ENCODE results near the gene NAA40. TPM values are rescaled to one million over a fixed set of nuclear protein-coding genes. Genes with fewer than 3 reads are reported as not detected.

NAA40 gene
- 44.2 and 50.7 TPM in 2 replicates for total RNA-seq (2014; rRNA removed; shearing (Covaris generic))

GRCh38 chr11:63938479-63939396 is at the start of gene NAA40:
TSS of gene NAA40 (plus strand) at chr11:63939002. CDS start at chr11:63939097, 95 bp downstream.
- peak; percentile 94 for DNase-seq (ENCODE audit: low spot score)
- in situ Hi-C loops (cut with HindIII; ENCODE audit: low sequenced_read_pairs) = no loop called here

DNA sequence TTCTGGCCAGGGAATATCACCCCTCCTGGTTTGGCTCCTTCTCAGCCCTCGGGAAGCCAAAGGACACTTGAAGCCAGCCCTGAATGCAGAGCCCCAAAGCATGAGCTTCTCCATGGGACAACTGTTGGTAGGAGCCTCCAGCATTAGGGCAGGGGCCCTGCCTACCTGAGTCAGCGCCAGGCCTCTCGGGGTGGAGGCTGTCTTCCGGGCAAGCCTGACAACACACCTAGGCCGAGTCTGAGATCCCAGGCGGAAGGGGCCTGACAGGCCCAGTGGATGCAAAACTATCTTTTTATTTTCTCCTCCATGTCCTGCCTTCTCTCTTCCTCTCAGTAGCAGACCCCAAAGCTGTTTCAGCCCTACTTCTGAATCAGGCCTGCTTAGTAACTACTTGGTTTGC is 49.5 kb upstream of the NAA40 start:
- no peak for DNase-seq (ENCODE audit: low spot score)
- in situ Hi-C loops (cut with HindIII; ENCODE audit: low sequenced_read_pairs) = no loop called here

GRCh38 chr11:63890368-63890767 is 48.4 kb upstream of the NAA40 start:
- in situ Hi-C loops (cut with HindIII; ENCODE audit: low sequenced_read_pairs) = no loop called here
- DNase-seq (ENCODE audit: low spot score) = no peak

DNA sequence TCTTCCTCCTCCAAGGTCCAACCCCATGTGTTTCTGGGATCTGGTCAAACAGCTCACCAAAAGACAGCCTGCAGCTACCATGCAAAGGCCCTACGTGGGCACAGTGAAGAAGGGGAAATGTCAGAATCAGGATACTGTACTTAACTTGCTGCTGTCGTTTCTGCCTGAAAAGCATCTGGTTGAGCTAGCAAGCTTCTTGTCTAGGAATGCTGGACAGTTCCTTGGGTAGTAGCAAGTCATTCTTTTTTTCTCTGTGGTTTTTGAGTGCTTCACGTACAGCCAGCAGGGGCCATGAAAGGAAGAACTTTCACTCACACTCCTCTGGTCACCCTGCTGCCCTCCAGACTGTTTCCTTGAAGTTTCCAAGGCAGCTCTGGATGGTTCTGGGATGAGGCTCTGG is 46.6 kb upstream of the NAA40 start:
- in situ Hi-C loops (cut with HindIII; ENCODE audit: low sequenced_read_pairs) = no loop called here
- no peak for DNase-seq (ENCODE audit: low spot score)

DNA sequence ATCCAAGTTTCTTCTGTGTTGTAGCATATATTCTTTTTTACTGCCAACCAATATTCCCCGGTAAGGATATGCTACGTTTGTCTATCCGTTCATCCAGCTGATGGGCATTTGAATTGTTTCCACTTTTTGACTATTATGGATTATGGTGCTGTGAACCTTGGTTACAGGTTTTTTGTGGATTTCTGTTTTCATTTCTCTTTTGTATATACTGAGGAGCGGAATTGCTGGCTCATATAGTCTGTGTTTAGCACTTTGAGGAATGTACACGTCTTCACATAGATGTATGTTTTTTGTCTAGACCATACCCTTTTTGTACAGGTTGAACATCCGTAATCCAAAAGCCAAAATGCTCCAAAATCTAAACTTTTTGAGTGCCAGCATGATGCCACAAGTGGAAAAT is 45.4 kb upstream of the NAA40 start:
- in situ Hi-C loops (cut with HindIII; ENCODE audit: low sequenced_read_pairs) = no loop called here
- DNase-seq (ENCODE audit: low spot score) = no peak

GRCh38 chr11:63896071-63896470 is 42.7 kb upstream of the NAA40 start:
- no peak for DNase-seq (ENCODE audit: low spot score)
- in situ Hi-C loops (cut with HindIII; ENCODE audit: low sequenced_read_pairs) = no loop called here

DNA sequence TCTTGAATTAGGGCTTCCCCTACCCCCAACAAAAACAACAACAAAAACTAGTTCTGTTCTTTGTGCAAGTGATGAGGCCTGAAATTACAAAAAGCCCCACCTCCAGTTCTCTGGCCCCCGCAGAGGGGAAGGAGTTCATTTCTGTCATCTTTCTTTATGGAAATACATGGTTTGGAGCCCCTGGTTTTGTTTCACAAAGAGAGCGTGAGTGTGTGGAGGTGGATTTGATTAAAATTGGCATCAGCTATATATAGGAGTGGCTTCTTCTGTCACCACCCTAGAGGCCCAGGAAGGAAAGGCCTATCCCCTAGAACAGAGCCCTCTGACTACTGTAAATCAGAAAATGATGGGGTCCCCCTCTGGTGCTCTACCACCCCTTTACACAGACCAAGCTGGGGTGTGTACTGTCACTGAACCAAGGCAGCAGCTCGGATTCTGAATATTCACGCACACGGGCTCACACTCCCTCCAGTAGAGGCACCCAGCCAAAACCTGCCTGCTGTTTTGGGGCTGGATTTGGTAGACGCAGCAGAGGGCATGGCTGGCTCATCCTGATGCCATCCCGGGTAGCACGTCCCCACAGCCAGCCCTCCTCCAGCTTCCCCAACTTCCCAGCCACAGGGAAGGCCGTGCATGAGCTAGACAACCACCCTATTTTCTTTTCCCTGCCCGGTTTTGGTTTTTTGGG is 41.2 kb upstream of the NAA40 start:
- no peak for DNase-seq (ENCODE audit: low spot score)
- in situ Hi-C loops (cut with HindIII; ENCODE audit: low sequenced_read_pairs) = no loop called here

GRCh38 chr11:63901660-63902059 is 37.1 kb upstream of the NAA40 start:
- in situ Hi-C loops (cut with HindIII; ENCODE audit: low sequenced_read_pairs) = no loop called here

GRCh38 chr11:63903884-63904283 is 34.9 kb upstream of the NAA40 start:
- in situ Hi-C loops (cut with HindIII; ENCODE audit: low sequenced_read_pairs) = no loop called here
- no peak for DNase-seq (ENCODE audit: low spot score)

More at GRCh38 chr11:63901660-63902059, 37.1 kb upstream of the NAA40 start:
- DNase-seq (ENCODE audit: low spot score) = no peak

DNA sequence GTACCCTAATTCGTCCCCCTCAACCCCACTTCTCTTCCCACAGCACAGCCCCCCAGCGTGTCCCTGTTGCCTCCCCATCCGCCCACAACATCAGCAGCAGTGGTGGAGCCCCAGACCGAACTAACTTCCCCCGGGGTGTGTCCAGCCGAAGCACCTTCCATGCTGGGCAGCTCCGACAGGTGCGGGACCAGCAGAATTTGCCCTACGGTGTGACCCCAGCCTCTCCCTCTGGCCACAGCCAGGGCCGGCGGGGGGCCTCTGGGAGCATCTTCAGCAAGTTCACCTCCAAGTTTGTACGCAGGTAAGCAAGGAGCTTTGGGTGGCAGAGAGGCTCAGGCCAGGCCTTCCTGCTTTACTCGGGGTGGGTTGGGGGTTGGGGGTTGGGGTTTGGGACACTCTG is 34.1 kb upstream of the NAA40 start:
- in situ Hi-C loops (cut with HindIII; ENCODE audit: low sequenced_read_pairs) = no loop called here
- DNase-seq (ENCODE audit: low spot score) = no peak

DNA sequence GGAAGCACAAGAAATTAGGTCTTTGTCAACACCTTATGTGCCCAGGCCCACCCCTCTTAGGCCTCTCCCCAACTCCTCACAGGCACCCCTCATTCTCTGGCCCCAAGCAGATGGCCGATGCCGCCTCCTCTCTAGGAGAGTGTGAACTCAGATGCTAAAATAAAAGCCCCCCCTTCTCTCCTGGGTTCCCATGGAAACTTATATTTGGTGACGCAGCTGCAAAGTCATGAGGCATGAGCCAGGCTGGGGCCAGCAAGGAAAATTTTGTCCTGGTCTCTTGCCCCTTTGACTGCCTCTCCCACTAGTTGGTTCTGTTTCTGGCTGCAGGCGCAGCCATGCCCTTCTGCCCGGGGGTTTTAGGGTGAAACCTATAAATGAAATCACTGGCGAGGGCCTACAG is 33.6 kb upstream of the NAA40 start:
- DNase-seq (ENCODE audit: low spot score) = no peak
- in situ Hi-C loops (cut with HindIII; ENCODE audit: low sequenced_read_pairs) = no loop called here

DNA sequence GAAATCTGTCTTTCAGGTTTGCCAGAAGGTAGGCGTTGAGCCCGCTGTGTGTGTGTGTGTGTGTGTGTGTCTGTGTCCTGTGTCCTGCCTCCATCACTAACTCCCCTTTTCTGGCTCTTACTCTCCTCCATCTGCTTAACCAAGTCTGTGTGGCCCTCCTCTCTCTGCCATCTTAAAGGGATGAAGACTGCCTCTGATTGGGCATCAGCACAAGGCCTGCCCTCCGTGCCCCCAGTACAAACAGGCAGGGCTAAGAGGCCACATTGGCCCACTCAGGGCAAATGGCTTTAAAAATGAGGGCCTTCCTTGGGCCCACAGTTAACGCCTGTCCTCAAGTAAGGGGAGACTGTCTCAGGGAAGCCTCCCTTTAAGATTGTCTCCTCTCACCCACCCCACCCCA is 32.7 kb upstream of the NAA40 start:
- in situ Hi-C loops (cut with HindIII; ENCODE audit: low sequenced_read_pairs) = no loop called here
- no peak for DNase-seq (ENCODE audit: low spot score)

DNA sequence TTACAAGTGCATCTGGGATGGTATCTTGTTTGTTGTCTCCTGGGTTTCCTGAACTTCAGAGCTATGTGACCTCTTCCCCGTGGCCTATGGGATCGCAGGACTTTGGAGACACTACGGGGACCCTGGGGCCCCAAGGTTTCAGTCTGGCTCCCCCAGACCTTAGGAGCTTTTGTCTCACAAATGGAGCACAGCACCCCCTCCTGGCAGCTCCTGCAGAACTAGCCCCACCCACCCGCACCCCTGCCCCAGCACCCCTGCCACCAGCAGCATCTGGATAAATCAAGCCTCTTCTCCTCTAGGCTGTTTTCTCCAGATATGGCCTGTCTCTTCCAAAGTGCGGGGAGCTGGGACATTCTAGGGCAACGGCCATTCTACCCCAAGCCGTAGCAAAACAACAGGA is 32.2 kb upstream of the NAA40 start:
- in situ Hi-C loops (cut with HindIII; ENCODE audit: low sequenced_read_pairs) = no loop called here
- DNase-seq (ENCODE audit: low spot score) = no peak

DNA sequence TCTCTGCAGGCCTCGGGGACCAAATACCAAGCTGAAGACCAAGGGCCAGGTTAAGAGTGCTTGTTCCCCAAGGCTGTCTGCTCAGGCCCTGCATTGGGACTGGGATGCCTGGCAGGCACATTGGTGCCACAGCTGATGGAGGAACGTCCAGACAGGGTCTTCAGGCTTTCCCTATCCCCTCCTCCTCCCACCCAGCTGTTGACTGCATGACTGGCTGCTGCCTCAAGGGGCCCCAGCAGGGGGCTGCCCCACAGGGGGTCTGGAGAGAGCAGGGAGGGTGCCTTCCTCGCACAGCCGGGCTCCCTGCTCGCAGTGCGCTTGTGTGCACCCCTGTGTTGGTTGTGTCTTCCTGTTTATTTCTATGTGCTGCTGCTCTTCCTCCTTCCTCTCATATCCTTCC is 31.7 kb upstream of the NAA40 start:
- DNase-seq (ENCODE audit: low spot score) = no peak

DNA sequence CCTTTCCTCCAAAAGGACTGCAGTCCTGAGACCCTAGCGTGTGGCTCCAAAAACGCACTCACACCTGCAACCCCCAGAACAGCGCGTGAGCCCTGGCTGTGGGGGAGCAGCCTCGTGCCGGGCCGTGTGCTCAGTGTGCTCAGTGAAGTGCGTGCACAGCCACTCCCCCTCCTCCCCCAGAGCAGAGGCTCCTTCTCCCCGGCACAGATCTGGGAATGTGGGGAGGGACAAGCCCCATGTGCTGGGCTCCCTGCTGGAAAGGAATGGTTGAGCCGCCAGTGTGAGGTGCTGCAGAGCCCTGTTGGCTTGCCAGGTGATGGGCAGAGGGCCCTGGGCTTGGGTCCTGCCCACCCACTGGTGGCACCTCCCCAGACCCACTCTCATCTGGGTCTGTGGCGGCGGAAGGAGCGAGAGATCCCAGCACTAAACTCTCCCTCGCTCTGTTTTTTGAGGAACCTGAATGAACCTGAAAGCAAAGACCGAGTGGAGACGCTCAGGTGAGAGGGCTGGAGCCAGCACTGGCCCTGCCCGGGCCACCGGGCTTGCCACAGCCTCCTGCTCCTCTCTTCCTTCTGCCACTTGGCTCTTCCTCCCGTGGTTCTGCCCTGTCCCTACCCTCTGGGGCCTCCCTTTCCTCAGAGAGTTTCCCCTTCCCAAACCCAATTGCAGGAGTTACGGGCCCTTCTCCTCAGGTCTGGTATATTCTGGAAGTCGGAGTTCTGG is 30.8 kb upstream of the NAA40 start:
- DNase-seq (ENCODE audit: low spot score) = no peak
- in situ Hi-C loops (cut with HindIII; ENCODE audit: low sequenced_read_pairs) = no loop called here

More for the DNA sequence above, 31.7 kb upstream of the NAA40 start:
- in situ Hi-C loops (cut with HindIII; ENCODE audit: low sequenced_read_pairs) = no loop called here

DNA sequence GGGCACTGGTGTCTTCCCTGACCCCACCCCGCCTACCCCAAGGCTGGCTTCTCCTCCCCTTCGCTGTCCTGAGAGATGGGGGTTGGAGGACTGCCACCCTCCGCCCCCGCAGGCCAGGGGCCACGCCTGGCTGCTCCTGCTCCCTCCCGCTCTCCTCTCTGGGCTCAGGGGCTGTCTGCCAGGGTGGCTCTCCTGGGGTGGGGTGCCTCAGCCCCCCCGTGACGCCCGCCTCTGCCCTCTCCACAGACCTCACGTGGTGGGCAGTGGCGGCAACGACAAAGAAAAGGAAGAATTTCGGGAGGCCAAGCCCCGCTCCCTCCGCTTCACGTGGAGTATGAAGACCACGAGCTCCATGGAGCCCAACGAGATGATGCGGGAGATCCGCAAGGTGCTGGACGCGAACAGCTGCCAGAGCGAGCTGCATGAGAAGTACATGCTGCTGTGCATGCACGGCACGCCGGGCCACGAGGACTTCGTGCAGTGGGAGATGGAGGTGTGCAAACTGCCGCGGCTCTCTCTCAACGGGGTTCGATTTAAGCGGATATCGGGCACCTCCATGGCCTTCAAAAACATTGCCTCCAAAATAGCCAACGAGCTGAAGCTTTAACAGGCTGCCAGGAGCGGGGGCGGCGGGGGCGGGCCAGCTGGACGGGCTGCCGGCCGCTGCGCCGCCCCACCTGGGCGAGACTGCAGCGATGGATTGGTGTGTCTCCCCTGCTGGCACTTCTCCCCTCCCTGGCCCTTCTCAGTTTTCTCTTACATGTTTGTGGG is 30.0 kb upstream of the NAA40 start:
- DNase-seq (ENCODE audit: low spot score) = no peak
- in situ Hi-C loops (cut with HindIII; ENCODE audit: low sequenced_read_pairs) = no loop called here

- in situ Hi-C loops (cut with HindIII; ENCODE audit: low sequenced_read_pairs) = loop anchor here (5.0 kb wide), 1 partner anchor 73 kb away; the partner anchor contains the start of gene MARK2
- DNase-seq (ENCODE audit: low spot score) = no peak
Measured at GRCh38 chr11:63909591-63910506, 29.0 kb upstream of the NAA40 start.

DNA sequence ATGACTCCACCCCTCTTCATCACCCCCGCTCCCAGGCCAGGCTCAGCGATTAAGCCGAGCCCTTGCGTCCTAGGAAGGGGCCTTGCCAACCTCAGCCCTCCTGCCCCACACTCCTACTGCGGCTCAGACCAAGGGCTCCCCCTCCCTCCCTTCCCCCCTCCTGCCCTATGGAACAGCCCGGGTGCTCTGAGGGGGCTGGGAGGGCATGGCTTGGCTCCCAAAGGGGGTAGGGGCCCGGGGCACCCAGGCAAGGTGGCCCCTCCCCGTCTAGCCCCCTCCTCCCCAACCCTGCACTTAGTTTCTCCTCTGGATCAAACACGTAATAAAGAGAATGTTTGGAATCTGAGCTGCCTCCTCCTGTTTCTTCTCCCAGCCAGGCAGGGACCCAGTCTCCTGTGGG is 28.1 kb upstream of the NAA40 start:
- no peak for DNase-seq (ENCODE audit: low spot score)
- in situ Hi-C loops (cut with HindIII; ENCODE audit: low sequenced_read_pairs) = loop anchor here (5.0 kb wide), 1 partner anchor 73 kb away; the partner anchor contains the start of gene MARK2
